UCSD-AML1 (cell line): Measurements from ENCODE around the gene PABPN1.
"Not testable (repeated sequence)": the region's sequence is repeated elsewhere in the genome, so short reads cannot be mapped to it uniquely, and the experiment has no call there.

Experiments
- DNase-seq: peaks from one replicate; lab custom pipeline; 2025; ENCODE audit not compliant: unreplicated experiment; lab: John Stamatoyannopoulos, UW

PABPN1 gene

GRCh38 chr14:23301288-23301968, 19.8 kb upstream of the PABPN1 start:
- DNase-seq = peak; percentile 100

DNA sequence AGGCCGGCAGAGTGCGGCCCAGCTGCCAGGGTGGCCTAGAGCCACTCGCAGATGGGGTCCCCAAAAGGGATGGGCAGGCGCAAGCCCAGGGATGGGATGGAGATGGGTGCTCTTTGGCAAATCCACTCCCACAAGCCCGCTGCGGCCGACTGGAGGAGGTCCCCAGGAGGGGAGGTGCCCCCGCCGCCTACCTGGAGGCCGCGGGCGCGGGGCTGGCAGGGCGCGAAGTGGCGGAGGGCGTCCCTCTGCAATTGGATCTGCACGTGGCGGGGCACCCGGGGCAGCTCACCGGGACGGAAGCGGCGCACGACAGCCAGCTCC, 19.3 kb upstream of the PABPN1 start:
- DNase-seq = no peak

DNA sequence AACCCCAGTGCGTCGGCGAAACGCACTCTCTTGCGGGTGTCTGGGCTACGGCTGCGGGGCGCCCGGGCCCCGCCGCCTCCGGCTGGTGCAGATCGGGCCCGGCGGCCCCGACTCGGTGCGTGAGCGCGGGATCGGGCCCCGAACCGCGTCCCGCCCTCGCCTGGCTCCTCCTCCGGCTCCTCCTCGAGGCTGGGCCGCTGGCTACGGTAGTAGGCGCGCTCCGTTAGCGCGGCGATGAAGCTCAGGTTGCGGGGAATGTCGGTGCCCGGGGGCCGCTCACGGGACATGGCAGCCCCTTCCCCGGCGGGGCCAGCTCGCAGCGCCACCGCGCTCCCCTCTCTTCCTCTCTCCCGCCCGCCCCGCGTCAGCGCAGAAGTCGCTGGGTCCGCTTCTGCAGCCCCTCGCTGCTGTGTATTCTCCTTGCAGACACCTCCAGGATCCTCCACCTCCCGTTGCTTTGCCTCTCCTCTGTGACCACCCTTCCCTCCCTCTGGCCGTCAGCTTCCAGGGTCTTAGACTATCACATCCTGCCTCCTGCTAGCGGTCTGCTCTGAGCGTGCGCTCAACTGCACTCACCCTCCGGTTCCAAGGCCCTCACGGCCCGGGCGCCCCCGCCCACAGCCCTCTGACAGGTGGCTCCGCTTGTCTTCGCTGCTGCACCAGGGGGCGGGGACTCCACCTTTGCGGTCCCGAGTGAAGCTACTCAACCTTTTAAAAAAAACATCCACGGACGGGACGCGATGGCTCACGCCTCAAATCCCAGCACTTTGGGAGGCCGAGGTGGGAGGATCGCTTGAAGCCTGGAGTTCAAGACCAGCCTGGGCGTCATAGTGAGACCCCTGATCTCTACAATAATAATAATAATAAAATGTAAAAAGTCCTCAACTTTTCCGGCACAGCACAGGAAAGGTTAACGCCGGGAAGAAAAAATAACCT, 18.7 kb upstream of the PABPN1 start, which contains the start of gene PPP1R3E:
Gene PPP1R3E, minus strand, starts transcription at position 570 of the 936 bp plus-strand sequence. Its CDS starts 283 bp downstream, at position 287.
- DNase-seq = peak; percentile 68

GRCh38 chr14:23306412-23307145, 14.7 kb upstream of the PABPN1 start, which contains the start of gene BCL2L2:
TSS of gene BCL2L2 (plus strand) at chr14:23306833. CDS start at chr14:23307768, 935 bp downstream.
- peak; percentile 91 for DNase-seq

GRCh38 chr14:23307146-23307530, 14.1 kb upstream of the PABPN1 start:
- DNase-seq = no peak

DNA sequence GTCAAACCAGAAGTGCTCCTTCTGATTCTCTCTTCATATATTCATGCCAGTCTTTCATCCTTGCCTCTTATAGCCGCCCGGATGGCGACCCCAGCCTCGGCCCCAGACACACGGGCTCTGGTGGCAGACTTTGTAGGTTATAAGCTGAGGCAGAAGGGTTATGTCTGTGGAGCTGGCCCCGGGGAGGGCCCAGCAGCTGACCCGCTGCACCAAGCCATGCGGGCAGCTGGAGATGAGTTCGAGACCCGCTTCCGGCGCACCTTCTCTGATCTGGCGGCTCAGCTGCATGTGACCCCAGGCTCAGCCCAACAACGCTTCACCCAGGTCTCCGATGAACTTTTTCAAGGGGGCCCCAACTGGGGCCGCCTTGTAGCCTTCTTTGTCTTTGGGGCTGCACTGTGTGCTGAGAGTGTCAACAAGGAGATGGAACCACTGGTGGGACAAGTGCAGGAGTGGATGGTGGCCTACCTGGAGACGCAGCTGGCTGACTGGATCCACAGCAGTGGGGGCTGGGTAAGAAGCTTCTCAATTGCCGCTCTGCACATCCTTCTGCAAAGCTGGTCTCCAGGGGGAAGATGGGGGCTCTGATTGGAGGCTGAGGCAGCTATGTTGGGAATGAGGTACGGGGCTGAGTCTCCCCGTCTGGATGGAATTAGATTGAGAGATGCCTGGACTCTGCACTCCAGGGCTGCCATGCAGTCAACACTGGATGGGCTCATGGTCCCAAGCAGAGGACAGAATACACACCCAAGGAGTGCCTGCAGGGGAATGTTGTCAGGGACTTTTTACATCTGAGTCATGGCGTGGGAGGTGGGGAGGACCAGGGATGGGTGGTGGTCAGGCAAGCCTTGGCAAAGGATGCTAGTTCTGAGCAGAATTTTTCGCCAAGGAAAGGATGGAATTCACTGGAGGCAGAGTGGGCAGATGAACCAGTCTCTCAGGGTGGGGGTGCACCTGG, 13.3 kb upstream of the PABPN1 start:
- DNase-seq = no peak

DNA sequence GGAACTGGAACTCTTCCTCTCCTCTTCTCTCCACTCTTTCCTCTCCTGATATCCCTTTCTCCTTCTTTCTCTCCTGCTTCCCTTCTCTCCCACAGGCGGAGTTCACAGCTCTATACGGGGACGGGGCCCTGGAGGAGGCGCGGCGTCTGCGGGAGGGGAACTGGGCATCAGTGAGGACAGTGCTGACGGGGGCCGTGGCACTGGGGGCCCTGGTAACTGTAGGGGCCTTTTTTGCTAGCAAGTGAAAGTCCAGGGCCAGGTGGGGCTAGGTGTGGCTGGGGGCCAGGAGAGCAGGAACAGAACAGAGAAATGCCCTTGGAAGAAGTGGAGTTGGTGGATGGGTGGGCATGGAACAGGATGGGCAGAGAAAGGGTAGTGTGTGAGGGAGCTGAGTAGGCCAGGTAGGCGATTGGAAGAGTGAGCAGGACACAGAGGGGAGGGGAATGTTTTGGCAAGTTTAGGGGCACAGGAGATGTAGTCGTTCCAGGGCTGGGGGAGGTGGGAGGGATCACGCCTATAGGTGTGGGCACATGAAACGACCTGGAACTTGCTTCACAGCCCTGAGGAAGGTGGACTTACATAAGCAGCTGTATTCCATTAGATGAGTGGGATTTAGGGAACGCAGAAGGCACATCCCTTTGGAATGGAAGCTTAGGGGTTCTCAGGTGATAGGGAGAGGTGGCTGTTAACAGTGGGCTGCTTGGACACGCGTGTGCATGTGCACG, 12.4 kb upstream of the PABPN1 start:
- DNase-seq = no peak

DNA sequence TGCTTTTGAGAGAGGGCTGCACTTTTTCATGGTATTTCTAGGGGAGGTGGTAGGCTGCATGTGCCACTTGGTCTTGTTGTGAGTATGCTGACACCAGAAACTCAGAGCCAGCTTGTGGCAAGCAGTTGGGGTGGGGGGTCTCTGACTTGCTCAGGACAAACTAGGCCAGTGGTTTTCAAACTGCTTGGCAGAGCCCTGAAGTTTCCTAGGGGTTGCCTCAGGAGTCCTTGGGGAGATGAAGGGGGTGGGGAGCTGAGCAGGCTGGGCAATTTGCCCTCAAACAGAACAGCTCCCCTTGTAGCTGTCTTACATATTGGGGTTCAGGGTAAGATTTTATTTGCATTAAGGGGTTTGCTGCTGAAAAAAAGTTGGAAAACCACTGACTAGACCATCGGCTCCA, 10.7 kb upstream of the PABPN1 start:
- DNase-seq = no peak

- DNase-seq = no peak
Observed at GRCh38 chr14:23316300-23316699, 5.0 kb upstream of the PABPN1 start.

GRCh38 chr14:23319746-23320583, 1.3 kb upstream of the PABPN1 start:
- no peak for DNase-seq

DNA sequence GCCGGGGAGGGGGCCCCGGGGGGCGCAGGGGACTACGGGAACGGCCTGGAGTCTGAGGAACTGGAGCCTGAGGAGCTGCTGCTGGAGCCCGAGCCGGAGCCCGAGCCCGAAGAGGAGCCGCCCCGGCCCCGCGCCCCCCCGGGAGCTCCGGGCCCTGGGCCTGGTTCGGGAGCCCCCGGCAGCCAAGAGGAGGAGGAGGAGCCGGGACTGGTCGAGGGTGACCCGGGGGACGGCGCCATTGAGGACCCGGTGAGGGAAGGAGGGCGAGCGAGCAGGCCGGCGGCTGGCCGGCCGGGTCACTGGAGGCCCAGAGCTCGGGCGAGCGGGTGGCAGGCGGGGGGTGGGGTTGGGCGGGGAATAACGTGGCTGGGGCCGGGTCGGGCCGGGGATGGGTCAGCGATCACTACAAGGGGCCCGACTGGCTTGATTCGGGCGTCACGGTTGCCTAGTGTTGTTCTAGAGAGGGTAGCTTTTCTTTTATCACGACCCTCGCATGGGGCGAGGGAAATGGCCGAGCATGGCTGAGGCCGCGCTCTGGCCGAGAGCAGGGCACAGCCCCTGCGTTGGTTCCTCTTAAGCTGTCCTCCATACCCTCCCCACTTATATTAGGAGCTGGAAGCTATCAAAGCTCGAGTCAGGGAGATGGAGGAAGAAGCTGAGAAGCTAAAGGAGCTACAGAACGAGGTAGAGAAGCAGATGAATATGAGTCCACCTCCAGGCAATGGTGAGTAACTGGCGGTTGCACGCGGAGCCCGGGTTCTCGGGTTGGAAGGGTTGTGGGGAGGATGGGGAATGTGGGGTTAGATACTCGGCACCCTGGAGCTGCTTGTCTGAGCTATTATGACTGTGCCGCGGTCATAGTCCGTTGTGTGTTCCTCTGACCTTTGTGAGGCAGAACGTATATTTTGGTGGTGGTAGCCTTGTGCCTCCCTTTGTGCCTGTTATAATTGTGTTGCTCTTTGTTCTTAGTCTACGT, 603 bp downstream of the PABPN1 start:
- peak; percentile 65 for DNase-seq

GRCh38 chr14:23322568-23323517, 1.6 kb downstream of the PABPN1 start:
- DNase-seq = no peak

GRCh38 chr14:23323838-23324454, 2.7 kb downstream of the PABPN1 start:
- no peak for DNase-seq

- DNase-seq = no peak
Observed at GRCh38 chr14:23324455-23324846, 3.2 kb downstream of the PABPN1 start.

DNA sequence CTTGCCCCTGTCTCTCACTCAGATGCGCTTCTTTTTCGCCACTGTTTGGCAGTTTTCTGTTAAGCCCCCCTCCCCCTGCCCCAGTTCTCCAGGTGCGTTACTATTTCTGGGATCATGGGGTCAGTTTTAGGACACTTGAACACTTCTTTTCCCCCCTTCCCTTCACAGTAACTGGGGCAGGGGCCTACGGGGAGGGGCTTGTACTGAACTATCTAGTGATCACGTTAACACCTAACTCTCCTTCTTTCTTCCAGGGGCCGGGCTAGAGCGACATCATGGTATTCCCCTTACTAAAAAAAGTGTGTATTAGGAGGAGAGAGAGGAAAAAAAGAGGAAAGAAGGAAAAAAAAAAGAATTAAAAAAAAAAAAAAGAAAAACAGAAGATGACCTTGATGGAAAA, 3.7 kb downstream of the PABPN1 start:
- no peak for DNase-seq

DNA sequence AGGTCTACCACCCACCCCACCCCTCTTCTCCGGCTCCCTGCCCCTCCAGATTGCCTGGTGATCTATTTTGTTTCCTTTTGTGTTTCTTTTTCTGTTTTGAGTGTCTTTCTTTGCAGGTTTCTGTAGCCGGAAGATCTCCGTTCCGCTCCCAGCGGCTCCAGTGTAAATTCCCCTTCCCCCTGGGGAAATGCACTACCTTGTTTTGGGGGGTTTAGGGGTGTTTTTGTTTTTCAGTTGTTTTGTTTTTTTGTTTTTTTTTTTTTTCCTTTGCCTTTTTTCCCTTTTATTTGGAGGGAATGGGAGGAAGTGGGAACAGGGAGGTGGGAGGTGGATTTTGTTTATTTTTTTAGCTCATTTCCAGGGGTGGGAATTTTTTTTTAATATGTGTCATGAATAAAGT, 4.5 kb downstream of the PABPN1 start:
- not testable (repeated sequence) for DNase-seq
